HG03354 (cell line): Measurements from ENCODE around the gene TTYH2.
"Not testable (repeated sequence)": the region's sequence is repeated elsewhere in the genome, so short reads cannot be mapped to it uniquely, and the experiment has no call there.

ENCODE experiments used
- ATAC-seq: cut with Tn5 transposase; IDR thresholded peaks from one replicate; pipeline ENCODE4 v1.9.1; 2021; ENCODE audit warnings: mild to moderate bottlenecking; ENCODE audit not compliant: unreplicated experiment, poor library complexity, severe bottlenecking

TTYH2 gene

DNA sequence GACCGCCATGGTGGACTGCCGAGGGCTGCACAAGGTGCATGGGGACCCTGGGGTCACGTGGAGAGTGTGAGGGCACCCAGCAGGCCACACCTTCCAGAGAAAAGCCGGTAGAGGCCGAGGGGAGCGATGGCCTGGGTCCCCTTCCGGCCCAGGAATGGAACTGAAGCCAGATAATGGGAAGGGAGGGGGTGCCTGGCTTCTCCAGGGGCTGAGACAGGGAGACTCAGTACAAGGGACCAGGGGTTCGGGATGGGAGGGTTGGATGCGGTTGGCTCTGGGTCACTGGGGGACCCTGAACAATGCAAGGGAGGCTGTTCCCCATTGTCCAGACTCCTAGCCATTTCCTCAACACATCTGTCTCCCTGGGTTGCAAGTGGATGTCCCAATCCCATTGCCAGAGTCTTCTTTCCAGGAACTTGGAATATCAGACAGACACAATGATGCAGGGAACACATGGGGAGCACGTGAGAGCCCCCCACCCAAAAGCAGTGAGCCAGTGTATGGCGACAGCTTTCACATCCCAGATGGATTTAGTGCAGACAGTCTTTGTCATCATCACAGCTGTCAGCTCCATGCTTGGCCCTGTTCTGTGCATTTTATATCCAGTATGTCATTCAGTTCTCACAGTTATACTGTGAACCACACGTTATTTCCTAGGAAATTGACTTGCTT, 37.1 kb downstream of the TTYH2 start:
- ATAC-seq, result no peak

DNA sequence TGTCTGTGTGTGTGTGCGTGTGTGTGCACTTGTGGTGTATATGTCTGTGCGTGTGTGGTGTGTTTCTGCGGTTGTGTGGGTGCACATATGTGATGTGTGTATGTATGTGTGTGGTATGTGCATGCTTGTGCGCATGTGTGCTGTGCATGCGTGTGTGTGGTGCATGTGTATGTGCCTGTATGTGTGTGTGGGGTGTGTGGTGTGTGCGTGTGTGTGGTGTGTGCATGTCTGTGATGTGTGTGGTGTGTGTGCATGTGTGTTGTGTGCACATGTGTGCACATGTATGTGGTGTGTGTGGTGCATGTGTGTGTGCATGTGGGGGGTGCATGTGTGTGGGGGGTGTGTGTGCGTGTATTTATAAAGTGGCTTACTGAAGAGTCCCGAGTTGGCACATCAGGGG, 37.7 kb downstream of the TTYH2 start:
- no peak for ATAC-seq

DNA sequence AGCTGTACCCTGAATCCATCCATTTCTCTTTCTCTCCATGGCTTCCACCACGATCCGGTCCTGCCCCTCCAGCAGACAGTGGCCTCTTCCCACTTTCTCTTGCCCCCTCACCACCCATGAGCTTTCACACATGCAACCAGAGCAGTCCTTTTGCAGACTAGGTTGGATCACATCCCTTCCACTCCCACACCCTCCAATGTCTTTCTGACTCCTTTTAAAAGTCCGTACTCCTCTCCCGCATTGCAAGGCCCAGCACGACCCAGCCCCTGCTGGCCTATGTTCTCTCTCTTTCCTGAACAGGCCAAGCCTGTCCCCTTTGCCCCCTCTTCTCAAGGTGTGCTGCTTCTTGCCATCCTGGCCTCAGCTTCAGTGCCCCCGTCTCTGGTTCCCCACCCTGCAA, 38.2 kb downstream of the TTYH2 start:
- no peak for ATAC-seq

DNA sequence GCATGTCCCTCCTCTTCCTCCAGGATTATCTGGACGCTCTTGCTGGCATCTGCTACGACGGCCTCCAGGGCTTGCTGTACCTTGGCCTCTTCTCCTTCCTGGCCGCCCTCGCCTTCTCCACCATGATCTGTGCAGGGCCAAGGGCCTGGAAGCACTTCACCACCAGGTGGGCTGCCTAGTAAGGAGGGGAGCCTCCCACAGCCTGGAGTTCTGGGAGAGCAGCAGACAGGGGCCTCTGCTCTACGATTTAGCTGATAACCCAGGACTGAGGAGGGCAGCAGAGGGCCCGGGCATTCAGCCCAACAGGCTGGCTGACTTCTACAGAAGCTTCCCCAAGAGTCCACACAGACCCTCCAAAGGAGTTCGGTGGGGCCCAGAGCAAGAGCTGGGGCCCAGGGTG, 38.8 kb downstream of the TTYH2 start:
- ATAC-seq, result no peak

DNA sequence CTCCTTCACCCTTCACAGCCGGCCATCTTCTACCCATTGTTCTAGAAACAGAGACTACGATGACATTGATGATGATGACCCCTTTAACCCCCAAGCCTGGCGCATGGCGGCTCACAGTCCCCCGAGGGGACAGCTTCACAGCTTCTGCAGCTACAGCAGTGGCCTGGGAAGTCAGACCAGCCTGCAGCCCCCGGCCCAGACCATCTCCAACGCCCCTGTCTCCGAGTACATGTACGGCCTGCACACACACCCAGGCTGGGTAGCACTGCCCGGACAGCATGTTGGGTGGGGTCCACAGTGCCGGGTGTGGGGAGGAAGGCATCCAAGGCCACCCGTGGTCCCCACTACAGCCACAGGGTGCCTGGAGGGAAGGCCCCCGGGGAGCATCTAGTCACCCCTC, 39.7 kb downstream of the TTYH2 start:
- ATAC-seq, result no peak

DNA sequence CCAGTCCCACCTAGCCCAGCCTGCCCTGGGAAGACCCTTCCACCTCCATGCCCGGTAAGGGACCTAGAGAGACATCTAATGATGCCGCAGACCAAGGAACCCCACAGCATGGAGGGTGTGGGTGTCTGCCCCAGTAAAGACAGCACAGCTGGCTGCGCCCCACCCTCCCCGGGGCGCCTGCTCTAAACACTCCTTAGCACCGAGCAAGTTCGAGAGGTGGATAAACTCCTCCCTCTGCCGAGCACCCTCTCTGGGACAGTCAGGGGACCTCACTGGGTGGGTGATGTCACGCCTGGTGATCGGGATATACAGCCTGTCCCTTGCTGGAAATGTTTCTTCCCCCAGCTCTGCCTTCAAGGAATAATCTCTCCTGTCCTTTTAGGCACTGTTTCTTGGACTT, 43.9 kb downstream of the TTYH2 start:
- no peak for ATAC-seq

DNA sequence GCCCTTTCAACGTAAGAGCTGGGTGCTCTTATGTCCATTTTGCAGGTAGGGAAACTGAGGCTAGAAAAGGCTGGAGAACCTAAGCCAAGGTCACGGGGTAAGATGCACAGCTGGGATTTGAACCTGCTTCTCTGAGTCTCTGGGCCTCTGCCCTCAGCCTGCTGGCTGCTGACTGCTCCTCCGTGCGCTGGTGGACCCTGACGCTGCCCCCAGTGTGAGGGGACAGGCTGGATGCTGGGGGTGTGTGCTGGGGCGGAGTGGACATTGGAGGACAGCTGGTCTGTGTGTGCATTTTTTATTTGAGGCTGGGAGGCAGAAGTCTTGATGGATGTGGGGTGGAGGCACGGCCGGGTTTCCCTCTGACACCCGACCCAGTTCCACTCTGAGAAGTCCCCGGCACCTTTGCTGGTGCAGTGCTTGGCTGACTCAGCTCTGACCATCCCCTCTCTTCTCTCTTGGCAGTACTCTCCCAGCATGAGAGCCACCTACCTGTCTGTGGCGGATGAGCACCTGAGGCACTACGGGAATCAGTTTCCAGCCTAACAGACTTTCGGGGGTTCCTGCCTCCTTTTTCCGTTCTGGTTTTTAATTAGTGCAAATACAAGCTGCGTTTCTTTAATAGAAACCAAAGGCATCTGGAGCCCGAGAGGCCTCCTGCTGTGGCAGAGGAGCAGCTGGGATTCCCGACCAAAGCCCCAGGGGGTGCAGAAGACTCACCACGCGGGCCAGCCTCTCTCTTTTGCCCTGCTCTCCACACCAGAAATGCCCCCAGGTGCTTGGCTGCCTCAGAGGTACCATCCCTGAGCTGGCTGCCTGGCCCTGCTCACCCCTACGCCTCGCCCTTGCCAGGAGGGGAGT, 46.5 kb downstream of the TTYH2 start:
- ATAC-seq, result no peak

DNA sequence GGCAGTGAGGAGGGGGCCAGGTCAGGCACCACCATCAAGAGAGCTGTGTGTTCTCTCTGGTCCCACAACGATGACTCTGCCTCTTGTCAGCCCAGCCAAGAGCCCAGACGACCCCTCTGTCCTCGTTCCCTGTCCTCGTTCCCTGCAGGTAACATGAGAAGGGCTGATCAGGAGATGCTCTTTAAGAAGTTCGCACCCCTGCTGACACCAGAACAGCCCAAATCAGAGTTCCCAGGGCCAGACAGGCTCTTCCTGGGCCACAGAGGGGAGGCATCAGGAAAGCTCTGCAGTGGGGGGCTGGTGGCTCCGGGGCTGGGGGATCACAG, 47.1 kb downstream of the TTYH2 start:
- ATAC-seq, result no peak

DNA sequence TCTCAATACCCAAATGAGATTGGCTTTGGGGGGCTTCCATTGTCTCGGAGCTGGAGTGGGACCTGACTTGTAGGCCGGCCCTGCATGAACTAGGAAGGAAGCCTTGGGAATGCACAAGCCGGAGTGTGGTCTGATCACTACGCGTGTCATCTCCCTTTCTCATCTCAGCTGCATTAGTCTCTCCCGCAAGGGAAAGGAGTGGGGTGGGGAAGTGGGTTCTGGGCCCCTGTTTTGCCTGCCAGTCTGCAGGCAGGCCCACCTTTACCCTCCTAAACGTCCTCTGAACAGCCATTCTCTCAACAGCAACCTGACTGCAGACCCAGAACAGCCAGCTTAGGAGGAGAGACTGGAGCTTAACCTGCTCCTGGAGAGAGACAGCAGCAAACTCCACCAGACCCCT, 49.2 kb downstream of the TTYH2 start:
- no peak for ATAC-seq

DNA sequence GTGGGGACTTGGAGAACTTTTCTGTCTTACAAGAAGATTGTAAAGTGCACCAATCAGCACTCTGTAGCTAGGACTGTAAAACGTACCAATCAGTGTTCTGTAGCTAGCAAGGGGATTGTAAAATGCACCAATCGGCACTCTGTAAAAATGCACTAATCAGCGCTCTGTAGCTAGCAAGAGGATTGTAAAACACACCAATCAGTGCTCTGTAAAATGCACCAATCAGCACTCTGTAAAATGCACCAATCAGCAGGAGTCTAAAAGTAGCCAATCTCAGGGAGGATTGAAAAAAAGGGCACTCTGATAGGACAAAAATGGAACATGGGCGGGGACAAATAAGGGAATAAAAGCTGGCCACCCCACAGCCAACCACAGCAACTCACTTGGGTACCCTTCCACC, 53.7 kb downstream of the TTYH2 start:
- not testable (repeated sequence) for ATAC-seq

DNA sequence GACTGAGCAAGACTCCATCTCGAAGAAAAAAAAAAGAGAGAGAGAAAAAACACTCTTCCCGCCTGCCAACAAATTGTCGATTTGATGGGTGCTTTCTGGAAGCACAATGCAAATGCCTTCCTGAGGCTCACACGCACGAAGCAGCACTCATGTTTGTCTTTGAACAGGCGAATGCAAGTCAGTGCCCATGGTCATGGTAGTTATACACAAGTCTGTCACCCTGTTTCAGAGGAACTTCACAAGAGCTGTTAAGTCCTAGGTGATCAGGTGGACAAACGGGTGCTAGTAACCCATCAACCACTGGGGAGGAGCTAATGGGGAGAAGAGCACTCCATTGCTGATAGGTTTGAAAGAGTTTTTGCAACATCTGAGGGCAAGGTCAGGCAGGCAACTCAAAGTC, 54.2 kb downstream of the TTYH2 start:
- ATAC-seq, result no peak

DNA sequence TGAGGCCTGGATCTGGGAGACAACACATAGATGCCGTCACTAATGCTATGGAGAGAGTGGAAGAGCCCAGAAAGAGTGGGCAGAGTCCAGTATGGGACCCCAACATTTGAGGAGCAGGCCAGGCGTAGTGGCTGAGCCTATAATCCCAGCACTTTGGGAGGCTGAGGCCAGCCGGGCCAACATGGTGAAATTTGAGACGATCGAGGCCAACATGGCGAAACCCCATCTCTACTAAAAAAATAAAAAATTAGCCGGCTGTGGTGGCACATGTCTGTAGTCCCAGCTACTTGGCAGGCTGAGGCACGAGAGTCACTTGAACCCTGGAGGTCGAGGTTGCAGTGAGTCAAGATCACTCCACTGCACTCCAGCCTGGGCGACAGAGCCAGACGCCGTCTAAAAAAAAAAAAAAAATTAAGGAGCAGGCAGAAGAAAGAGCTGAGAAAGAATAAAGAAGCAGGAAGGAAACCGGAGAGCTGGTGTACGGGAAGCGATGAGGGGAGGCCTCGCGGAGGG, 54.7 kb downstream of the TTYH2 start:
- no peak for ATAC-seq

DNA sequence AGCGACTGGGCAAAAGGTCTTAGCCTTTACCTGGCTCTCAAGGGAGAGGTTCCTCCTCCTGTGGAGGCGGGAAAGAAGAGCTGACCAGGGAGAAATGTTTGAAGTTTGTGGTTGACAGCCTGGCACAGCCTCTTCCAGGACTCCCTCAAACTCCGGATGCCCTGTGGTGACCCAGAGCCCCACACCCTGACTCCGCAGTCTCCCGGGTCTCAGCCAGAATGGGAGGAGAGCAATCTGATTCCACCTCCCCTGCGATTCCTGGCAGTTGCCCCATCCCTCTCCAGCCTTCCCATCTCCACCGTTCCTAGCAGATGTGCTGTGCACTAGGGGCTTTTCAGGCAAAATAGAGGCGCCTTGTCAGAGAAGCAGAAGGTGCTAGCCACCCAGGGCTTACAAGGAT, 55.2 kb downstream of the TTYH2 start:
- no peak for ATAC-seq

DNA sequence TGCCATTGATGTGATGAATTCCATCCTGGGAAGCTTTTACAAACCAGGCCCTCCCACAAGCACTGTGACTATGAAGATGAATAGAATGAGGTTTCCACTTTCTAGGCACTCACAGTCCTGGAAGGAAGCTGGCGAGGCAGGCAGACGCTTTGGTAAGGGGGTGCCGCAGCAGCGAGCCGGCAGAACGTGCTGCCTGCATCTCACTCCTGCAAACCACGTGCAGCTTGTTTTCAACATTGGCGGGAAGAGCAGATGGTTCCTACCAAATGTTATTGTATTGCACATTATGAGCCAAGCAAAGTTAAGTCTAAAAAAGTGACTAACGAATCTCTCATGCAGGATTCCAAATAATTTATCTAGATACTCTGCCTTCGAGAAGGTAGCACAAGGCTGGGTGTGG, 57.0 kb downstream of the TTYH2 start:
- no peak for ATAC-seq

DNA sequence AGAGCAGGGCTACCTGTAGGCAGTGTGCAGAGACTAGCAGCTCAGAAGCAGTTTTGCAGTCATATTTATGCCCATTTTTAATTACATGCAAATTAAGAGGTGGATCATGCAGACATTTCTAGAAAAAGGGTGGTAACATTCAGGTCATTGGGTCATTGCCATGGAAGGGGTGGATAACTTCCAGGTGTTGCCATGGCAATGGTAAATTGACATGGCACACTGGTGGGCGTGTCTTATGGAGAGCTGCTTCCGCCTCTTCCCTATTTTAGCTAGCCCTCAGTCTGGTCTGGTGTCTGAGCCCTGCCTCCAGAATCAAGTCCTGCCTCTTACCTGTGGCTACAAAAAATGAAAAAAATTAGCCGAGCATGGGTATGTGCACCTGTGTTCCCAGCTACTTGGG, 57.9 kb downstream of the TTYH2 start:
- no peak for ATAC-seq

DNA sequence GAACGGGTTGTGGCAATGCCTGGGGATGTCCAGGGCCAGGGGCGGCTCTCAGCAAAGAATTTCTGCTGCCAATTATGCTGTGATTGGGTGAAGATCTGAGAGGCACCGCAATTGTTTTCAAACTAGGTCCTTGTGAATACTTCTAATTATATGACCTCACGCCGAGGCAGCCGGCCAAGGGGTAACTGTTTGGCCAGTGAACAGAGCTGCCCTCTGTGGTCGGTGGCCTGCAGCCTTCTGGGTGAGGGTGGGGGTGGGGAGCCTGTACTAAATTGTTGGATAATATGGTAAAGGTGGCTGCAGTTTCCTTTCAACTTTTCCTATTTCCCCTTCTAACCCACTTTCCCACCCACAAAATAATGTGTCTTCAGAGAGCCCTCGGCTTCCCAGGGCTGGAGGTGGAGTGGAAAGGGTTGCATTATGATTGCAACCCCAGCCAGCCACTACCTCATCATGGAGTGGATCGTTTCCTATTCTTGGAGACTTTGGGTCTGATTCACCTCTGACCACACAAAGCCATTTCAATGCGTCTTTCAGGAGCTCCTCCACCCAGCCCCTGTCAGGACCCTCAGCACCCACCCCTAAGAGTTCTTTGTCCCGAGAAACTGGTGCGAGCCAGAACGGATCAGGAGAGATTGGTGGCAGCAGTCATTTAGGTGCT, 58.7 kb downstream of the TTYH2 start:
- ATAC-seq, result no peak

DNA sequence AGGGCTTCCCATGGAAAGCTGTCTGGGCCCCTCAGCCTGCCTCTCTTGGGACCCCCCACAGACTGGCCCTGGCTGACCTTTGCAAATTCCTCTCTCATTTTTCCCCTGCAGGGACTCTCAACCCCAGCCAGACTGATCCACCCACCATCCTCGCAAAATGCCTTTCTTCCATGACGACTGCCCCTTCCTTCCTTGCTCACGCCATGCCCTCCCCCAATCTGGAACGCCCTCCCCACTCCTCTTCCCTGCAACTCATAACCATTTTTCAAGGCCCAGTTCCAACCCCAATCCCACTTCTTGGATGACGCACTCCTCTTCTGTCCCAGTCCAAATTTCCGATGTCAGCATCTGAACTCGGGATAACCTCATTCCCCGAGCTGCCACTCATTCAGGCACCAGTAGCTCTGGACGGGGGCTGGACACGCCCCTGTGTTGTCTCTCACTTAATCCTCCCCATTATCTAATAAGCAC, 59.4 kb downstream of the TTYH2 start:
- no peak for ATAC-seq

DNA sequence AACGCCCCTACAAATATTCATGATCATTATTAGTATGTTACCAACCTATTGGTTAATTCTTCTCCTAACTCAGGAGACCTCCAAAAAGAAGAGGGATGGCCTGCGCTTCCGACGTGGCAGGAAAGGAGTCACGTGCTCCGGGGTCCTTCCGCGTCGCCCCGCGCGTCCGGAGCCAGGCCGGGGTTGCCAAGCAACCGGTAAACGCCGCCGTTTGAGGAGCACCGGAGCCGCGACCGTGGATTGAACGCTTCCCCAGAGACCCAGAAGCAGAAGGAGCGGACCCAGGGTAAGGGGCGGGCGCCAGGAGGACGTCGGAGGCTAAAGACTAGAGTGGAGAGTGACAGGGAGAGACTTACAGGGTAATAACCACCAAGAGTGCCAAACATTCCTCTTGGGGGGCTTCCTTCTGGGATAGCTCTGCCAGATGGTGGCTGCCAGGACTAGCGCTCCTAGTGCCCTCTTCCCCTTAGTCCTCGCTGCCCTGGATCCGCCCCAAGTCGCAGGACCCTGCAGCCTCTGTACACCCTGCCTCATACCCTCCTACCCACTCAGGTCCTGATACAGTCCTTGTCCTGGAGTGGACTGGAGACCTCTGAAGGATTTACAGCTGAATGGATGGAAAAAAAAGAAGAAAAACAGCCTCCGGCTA, 60.8 kb downstream of the TTYH2 start, which contains the start of gene DNAI2:
Gene DNAI2, plus strand, starts transcription at position 175 of the 649 bp plus-strand sequence. CDS start 7,584 bp downstream, outside the sequence.
- no peak for ATAC-seq

DNA sequence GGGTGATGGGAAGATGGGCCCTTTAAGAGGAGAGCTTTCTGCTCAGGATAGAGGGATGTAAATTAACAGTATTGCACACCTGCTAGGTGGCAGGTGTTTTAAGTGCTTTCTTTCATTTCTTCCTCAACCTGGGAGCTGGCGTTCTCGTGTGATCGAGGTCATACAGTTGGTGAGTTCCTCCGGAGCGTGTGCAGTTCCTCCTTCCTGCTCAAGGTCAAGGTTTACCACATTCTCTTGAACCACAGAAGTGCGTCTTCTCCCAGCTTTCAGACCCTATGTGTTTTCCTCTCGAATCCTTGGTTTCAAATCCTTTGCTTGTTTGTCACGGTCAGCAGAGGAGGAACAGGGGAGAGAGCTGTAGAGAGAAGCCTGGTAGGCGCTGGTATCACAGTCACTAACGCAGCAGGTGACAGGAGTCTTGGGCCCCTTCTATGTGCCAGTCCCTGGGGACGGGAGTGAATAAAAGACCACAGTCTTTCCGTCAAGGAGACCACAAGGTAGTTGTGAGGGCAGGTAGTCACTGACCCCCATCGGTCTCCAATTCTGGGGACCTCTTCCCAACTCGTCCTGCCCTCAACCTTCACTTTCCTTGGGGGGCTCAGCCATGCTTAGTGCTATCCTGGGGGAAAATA, 61.5 kb downstream of the TTYH2 start:
- no peak for ATAC-seq

DNA sequence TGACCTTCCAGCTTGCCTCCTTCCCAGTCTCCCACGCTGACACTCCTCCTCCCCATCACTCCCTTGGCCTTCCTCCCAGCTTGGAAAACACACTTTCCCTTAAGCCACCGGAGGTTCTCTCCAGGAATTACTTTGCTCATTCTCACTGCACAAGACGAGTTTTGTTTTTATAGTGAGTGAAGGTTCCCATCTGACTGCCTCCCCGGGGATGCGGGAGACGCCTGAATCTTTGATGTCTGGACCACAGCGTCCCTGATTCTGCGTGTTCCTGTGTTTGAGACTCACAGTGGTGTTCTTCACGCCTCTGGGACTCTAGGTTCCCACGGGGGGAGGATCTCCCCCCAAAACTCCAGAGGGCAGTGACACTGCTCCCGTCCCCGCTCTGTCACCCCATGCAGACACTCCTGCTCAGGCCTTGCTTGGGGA, 62.7 kb downstream of the TTYH2 start:
- no peak for ATAC-seq
